ENCODE results near the gene YPEL3. TPM values are rescaled to one million over a fixed set of nuclear protein-coding genes. Genes with fewer than 3 reads are reported as not detected.

The YPEL3 gene
- total RNA-seq, 1 experiment from 2014 or later, result 6.7 TPM

DNA sequence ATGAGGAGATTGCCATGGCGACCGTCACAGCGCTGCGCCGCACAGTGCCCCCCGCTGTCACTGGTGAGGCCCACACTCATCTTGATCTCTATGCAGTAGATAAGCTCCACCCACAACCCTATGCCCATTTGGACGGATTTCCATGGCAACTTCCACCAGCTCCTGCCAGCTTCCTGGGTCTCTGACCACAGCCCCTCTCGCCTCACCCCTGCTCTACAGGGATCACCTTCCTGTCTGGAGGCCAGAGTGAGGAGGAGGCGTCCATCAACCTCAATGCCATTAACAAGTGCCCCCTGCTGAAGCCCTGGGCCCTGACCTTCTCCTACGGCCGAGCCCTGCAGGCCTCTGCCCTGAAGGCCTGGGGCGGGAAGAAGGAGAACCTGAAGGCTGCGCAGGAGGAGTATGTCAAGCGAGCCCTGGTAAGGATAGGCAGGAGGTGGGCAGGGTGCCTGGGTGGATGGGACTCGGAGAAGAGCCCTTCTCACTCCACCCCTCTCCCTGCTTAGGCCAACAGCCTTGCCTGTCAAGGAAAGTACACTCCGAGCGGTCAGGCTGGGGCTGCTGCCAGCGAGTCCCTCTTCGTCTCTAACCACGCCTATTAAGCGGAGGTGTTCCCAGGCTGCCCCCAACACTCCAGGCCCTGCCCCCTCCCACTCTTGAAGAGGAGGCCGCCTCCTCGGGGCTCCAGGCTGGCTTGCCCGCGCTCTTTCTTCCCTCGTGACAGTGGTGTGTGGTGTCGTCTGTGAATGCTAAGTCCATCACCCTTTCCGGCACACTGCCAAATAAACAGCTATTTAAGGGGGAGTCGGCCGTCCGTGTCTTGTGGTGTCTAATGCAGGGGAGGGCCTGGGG, 26.2 kb downstream of the YPEL3 start:
- no peak for DNase-seq (ENCODE audit: low spot score)

- no peak for DNase-seq (ENCODE audit: low spot score)
Observed at GRCh38 chr16:30068750-30069610, 27.0 kb downstream of the YPEL3 start.

DNA sequence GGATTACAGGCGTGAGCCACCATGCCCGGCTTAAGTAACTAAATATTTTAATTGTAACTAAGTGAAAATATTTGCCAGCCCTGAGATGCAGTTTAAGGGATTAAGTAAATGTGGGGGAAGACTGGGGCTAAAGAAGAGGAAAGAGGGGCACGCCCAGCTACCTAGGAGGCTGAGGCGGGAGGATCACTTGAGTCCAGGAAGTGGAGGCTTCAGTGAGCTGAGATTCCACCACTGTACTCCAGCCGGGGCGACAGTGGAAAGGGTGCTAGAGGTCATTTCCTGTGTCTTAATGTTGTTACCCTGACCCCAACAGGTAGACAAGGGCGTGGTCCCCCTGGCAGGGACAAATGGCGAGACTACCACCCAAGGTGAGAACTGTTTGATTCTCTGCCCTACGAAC, 27.7 kb downstream of the YPEL3 start:
- DNase-seq (ENCODE audit: low spot score), result no peak

DNA sequence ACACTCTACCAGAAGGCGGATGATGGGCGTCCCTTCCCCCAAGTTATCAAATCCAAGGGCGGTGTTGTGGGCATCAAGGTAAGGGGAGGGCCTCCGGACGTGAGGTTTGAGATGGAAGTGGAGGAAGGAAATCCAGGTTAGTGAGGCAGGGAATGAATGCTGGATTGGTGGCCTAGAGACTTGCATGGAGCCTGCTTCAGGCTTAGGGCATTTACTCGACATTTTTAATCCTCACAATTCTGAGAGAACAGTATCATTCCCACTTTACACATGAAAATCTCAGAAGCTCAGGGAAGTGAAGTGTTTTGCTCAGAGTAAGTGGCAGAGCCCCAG, 28.5 kb downstream of the YPEL3 start:
- no peak for DNase-seq (ENCODE audit: low spot score)

DNA sequence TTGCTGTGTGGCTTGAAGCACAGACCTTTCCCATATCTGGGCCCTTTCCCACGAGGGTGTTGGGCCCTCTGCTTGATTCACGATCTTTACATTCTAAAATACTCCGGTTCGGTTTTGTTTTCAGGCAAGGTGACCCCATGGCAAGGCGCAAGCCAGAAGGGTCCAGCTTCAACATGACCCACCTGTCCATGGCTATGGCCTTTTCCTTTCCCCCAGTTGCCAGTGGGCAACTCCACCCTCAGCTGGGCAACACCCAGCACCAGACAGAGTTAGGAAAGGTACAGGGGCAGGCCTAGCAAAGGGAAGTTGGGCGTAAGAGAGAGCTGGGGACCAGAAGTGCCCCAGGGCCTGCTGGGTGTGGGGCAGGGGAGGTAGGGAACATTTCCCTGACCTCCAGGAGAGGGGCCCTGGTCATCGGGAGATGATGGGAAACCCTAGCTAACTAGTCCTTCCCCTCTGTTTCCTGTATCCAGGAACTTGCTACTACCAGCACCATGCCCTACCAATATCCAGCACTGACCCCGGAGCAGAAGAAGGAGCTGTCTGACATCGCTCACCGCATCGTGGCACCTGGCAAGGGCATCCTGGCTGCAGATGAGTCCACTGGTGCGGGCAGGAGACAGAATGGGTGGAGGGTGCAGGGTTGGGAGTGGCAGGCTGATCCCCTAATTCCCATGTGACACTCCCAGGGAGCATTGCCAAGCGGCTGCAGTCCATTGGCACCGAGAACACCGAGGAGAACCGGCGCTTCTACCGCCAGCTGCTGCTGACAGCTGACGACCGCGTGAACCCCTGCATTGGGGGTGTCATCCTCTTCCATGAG, 29.0 kb downstream of the YPEL3 start:
- no peak for DNase-seq (ENCODE audit: low spot score)

DNA sequence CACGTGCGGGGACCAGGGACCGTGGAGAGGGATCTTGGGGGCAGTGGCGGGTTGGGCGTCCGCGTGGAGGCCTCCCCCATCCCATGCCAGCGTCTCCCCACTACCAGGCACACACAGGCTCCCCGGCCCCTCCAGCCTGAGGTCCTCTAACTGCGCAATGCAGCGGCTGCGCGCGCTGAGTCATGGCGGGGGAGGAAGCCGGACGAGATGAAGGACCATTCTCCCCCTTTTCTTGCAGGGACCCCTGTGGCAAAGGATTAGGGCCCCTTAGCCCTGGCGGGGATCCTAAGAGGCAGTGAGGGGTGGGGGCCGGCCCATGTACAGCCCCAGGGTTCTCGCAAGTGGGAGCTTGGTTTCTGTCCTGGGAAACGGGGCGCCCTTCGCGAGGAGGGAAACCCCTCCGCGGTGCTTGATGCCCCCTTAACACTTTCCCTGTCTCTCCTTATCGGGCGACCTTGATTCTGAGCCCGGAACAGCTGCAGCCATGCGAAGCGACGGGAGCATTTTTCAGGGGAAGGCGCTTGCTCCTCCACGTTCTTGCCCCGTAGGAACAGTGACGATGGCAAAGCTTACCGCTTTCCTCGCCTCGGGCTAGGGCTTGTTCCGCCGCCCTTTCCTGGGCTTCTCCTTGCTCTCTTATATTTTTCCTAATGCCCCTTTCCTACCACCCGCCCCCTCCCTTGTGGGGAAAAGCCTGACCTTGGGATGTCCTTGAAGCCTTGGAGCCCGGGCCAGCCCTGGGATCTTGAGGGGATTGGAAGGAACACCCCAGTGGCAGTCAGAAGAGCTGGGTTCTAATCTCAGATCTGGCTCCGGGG, 29.9 kb downstream of the YPEL3 start:
- DNase-seq (ENCODE audit: low spot score), result no peak

DNA sequence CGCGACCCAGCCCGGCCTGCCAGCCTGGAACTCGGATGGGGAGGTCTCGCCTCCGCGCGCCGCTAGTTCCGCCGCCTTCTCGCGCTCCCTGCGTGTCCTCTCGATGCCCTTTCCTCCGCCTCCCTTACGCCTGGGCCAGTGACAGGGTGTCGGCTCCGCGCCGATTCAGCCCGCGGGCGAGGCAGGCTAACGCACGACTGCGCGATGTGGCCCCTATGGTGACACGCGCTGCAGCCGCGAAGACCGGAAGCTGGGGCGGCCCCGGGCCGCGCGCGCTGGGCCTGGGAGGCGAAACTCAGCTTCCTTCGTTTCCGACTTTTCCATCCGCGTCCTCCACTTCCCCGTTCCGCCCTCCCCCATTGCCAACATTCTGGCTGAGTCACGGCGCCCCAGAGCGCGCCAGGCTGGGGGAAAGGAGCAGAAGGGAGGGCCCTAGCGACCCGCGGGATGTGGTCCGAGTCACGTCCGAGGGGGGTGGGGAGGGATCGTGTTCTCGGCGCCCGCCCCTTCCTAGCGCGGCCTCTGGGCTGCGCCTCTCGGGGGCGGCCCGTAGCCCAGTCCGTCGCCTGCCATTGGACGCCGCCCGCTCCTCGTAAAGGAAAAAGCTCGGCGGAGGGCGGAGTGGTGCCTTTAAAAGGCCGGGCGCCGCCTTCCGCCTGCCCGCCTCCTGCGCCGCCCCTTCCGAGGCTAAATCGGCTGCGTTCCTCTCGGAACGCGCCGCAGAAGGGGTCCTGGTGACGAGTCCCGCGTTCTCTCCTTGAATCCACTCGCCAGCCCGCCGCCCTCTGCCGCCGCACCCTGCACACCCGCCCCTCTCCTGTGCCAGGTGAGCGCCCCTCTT, 30.7 kb downstream of the YPEL3 start, which contains the start of gene ALDOA:
TSS of gene ALDOA (plus strand) at position 659 of the 841 bp plus-strand sequence. CDS start 1,138 bp downstream, outside the sequence.
- peak; percentile 97 for DNase-seq (ENCODE audit: low spot score)

GRCh38 chr16:30064729-30065101, 31.3 kb downstream of the YPEL3 start:
- no peak for DNase-seq (ENCODE audit: low spot score)

GRCh38 chr16:30063893-30064728, 31.9 kb downstream of the YPEL3 start:
- peak; percentile 40 for DNase-seq (ENCODE audit: low spot score)

- no peak for DNase-seq (ENCODE audit: low spot score)
Observed at GRCh38 chr16:30063278-30063892, 32.6 kb downstream of the YPEL3 start.

GRCh38 chr16:30060836-30061554, 35.0 kb downstream of the YPEL3 start:
- no peak for DNase-seq (ENCODE audit: low spot score)

- DNase-seq (ENCODE audit: low spot score), result no peak
Observed at GRCh38 chr16:30060346-30060745, 35.7 kb downstream of the YPEL3 start.

DNA sequence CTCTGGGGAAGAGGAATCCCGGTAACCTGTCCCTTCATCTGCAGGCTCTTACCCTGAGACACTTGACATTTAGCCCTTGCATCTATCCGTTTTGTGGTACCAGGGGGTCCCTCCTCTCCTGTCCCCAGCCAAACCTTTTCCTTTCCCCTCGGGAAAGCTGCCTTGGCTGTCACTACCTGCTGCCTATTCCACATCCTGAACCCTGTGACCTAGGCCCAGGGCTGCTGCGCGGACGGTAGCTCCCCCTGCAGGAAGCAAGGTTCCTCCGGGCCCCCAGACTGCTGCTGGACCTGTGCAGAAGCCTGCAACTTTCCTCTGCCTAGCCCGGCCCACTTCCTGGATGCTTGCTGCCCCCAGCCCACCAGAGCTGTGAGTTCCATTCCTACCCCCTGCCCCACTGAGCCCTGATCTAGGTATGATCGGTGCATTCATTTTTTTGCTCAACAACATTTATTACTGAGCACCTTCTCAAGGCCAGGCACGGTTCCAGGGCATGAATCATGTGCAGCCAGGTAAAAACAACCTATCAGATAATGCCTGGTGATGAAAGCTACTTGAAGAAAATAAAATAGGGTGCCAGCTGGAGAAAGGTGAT, 41.0 kb downstream of the YPEL3 start:
- no peak for DNase-seq (ENCODE audit: low spot score)

DNA sequence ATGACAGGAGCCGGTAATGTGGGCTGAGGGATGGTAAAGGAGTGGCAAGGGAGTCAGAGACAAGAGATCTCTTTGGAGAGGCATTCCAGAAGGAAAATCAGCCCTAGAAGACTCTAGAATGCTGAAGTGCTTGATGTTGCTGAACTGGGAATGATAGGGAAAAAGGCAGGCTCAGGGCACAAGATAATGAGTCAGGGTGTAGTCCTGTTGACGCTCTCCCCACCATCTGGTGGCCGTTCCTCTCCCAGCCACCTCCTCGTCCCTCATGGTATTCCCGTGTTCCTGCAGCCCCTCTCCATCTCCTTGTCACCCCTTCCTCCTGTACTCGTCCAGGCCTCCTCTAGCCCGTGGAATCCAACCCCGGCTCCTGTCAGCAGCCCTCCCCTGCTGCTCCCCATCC, 41.6 kb downstream of the YPEL3 start:
- DNase-seq (ENCODE audit: low spot score), result no peak

GRCh38 chr16:30053376-30054015, 42.5 kb downstream of the YPEL3 start:
- DNase-seq (ENCODE audit: low spot score), result no peak

DNA sequence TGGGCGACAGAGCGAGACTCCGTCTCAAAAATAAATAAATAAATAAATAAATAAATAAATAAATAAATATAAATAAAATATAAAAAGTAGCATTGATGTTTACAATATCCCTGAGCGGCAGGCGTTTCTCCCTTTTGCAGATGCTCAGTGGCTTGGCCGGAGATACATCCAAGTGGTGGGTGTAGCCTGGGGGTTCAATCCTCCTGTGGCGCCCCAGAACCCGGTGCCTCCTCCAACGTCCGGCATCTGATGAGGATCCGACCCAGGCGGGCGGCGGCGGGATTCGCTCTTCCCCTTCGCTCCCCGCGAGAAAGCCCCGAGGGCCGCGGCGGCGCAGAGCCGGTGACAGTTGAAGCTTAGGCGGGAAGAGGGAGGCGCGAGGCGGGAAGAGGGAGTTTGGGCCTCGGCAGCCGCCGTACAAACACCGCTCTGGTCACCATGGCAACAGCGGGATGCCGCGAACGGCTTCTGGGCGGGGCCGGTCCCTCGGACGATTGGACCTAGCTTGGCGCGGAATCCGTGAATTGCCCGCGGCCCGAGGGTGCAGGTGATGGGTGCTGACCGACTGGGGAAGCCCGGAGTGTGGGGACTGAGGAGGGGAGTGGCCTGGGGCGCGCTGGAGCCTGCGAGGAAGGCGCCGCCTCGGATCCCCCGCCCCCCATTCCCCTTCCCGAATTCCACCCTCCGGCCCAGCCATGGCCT, 43.2 kb downstream of the YPEL3 start:
- DNase-seq (ENCODE audit: low spot score), result peak; percentile 86

DNA sequence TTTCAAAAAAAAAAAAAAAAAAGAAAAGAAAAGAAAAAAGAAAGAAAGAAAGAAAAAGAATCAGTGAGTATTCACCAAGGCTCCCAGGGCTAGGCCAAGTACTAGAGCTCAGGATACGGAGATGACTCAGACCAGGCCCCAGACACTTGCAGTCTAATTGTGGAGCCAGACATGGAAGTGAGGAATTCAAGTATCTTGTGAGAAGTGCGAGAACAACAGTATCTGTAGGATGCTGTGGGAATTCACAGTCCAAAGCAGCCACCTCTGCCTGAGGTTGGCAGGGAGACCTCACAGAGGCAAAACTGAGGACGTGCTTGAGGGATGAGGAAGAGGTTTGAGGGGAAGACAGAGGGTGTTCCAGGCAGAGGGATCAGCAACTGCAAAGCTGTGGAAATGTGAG, 44.5 kb downstream of the YPEL3 start:
- no peak for DNase-seq (ENCODE audit: low spot score)
